HCT116 (cell line): Measurements from ENCODE around the gene NRROS. TPM values are rescaled to one million over a fixed set of nuclear protein-coding genes. Genes with fewer than 3 reads are reported as not detected.

Source experiments
- ATAC-seq: fragments of 200-7000 bp; cut with Tn5 transposase; 2 replicates; pipeline ENCODE4 v1.9.1; 2020; ENCODE audit warnings: mild to moderate bottlenecking, moderate library complexity
- BruUV-seq: library from RNA; stranded (reverse); fragments of 400-500 nt; replicated peaks from 2 replicates; lab custom pipeline; 2021; lab: Mats Ljungman, UMichigan
- CTCF ChIA-PET: fragments of 300-600 bp; sonication (Branson Sonifier 250); formaldehyde crosslinking; loops from one replicate; lab custom pipeline; 2021; ENCODE audit warnings: antibody characterized with exemption; lab: Charles Lee
- POLR2A ChIA-PET: fragments of 300-600, 350-600 bp; sonication (Branson Sonifier 250); formaldehyde crosslinking; loops from one replicate; lab custom pipeline; 2021; ENCODE audit warnings: antibody characterized with exemption; lab: Charles Lee
- RAD21 ChIA-PET, 2 experiments: fragments of 300-600 bp; sonication (Branson Sonifier 250); formaldehyde crosslinking; loops; one replicate each; lab custom pipeline; 2023; ENCODE audit warnings: low total read pairs in 2 of 2; ENCODE audit not compliant: uncharacterized antibody in 2 of 2, unreplicated experiment in 2 of 2, low non-redundant PET in 1 of 2; lab: Charles Lee
- DNase-seq: peaks from one replicate; pipeline ENCODE4 v3.0.0-alpha.2; 2010; ENCODE audit warnings: low read depth, low spot score
- H2AFZ ChIP-seq: fragments of 200-600 bp; shearing (Covaris generic), sonication (generic); 2 replicates; pipeline ENCODE4 v1.6.1; 2017; ENCODE audit warnings: low read depth, mixed run types, mixed read lengths, antibody characterized with exemption, low read length; ENCODE audit not compliant: poor library complexity, severe bottlenecking
- H3K27ac ChIP-seq: 2 replicates; pipeline ENCODE4 v1.5.1; 2012; ENCODE audit warnings: low read depth, low read length
- H3K27me3 ChIP-seq: fragments of 200-600 bp; sonication (generic); 2 replicates; pipeline ENCODE4 v1.6.1; 2016; ENCODE audit warnings: mixed run types, low read length, mixed read lengths; ENCODE audit not compliant: insufficient read depth
- H3K36me3 ChIP-seq, 2 experiments: fragments of 200-500 bp in 1 of 2; fragments of 200-600 bp in 1 of 2; sonication (Bioruptor generic) in 1 of 2; sonication (generic) in 1 of 2; 2 replicates each; pipeline versions ENCODE4 v1.5.1 to v1.6.1; 2014 to 2016; ENCODE audit warnings: low read length in 2 of 2, inconsistent platforms in 1 of 2, mixed read lengths in 1 of 2, mixed run types in 1 of 2; ENCODE audit not compliant: insufficient read depth in 2 of 2, control insufficient read depth in 1 of 2
- H3K4me1 ChIP-seq, 2 experiments: fragments of 200-600 bp in 1 of 2; sonication (generic) in 1 of 2; 2 replicates each; pipeline versions ENCODE4 v1.5.1 to v1.6.1; 2012 to 2017; ENCODE audit warnings: low read length in 2 of 2, inconsistent platforms in 1 of 2, mild to moderate bottlenecking in 1 of 2, mixed read lengths in 1 of 2, mixed run types in 1 of 2, moderate library complexity in 1 of 2; ENCODE audit not compliant: insufficient read depth in 2 of 2, control insufficient read depth in 1 of 2
- H3K4me2 ChIP-seq: fragments of 200-600 bp; sonication (generic); 2 replicates; pipeline ENCODE4 v1.6.1; 2017; ENCODE audit warnings: mixed run types, low read length, mixed read lengths
- H3K4me3 ChIP-seq, 2 experiments: fragments of 200-600 bp in 1 of 2; sonication (generic) in 1 of 2; replicated peaks in 1 of 2; 2 replicates each; pipeline ENCODE4 v1.5.1; 2011 to 2016; ENCODE audit warnings: low read length in 2 of 2, control low read depth in 1 of 2, low read depth in 1 of 2, mild to moderate bottlenecking in 1 of 2, mixed read lengths in 1 of 2, mixed run types in 1 of 2
- H3K79me2 ChIP-seq: fragments of 200-600 bp; sonication (generic); 2 replicates; pipeline ENCODE4 v1.6.1; 2017; ENCODE audit warnings: mild to moderate bottlenecking, mixed run types, low read length, moderate library complexity, mixed read lengths; ENCODE audit not compliant: insufficient read depth
- H3K9ac ChIP-seq: fragments of 200-600 bp; sonication (generic); 2 replicates; pipeline ENCODE4 v1.6.1; 2016; ENCODE audit warnings: low read length, mixed read lengths
- H3K9me2 ChIP-seq: fragments of 200-600 bp; sonication (generic), shearing (Covaris generic); 2 replicates; pipeline ENCODE4 v1.6.1; 2017; ENCODE audit warnings: mixed run types, mild to moderate bottlenecking, moderate library complexity; ENCODE audit not compliant: insufficient read depth
- H3K9me3 ChIP-seq, 2 experiments: fragments of 200-500 bp in 1 of 2; fragments of 200-600 bp in 1 of 2; sonication (Bioruptor generic) in 1 of 2; sonication (generic) in 1 of 2; 2 replicates each; pipeline ENCODE4 v1.6.1; 2014 to 2017; ENCODE audit warnings: low read length in 2 of 2, mixed read lengths in 2 of 2, inconsistent platforms in 1 of 2, low read depth in 1 of 2, mild to moderate bottlenecking in 1 of 2, mixed run types in 1 of 2, moderate library complexity in 1 of 2; ENCODE audit not compliant: control insufficient read depth in 1 of 2, insufficient read depth in 1 of 2
- H4K20me1 ChIP-seq: fragments of 200-600 bp; sonication (generic), shearing (Covaris generic); 2 replicates; pipeline ENCODE4 v1.6.1; 2017; ENCODE audit warnings: mixed run types, mild to moderate bottlenecking, moderate library complexity; ENCODE audit not compliant: insufficient read depth
- ATF3 ChIP-seq: IDR thresholded peaks from 2 replicates; pipeline ENCODE4 v1.6.1; 2012
- CBX3 ChIP-seq: IDR thresholded peaks from 2 replicates; pipeline ENCODE4 v1.6.1; 2012; ENCODE audit warnings: low read depth
- CEBPB ChIP-seq: IDR thresholded peaks from 2 replicates; pipeline ENCODE4 v1.6.1; 2012; ENCODE audit warnings: low read depth
- JUND ChIP-seq: IDR thresholded peaks from 2 replicates; pipeline ENCODE4 v1.6.1; 2012
- POLR2A ChIP-seq: IDR thresholded peaks from 2 replicates; pipeline ENCODE4 v1.7.0; 2011; ENCODE audit warnings: borderline replicate concordance; ENCODE audit not compliant: insufficient read depth, insufficient read length; ENCODE audit errors: extremely low read depth
- POLR2AphosphoS5 ChIP-seq: IDR thresholded peaks from 2 replicates; pipeline ENCODE4 v1.6.1; 2011; ENCODE audit warnings: mild to moderate bottlenecking, low read depth, low read length, moderate library complexity
- SP1 ChIP-seq: IDR thresholded peaks from 2 replicates; pipeline ENCODE4 v1.6.1; 2012; ENCODE audit warnings: low read depth
- SRF ChIP-seq: IDR thresholded peaks from 2 replicates; pipeline ENCODE4 v1.6.1; 2012; ENCODE audit warnings: low read depth
- YY1 ChIP-seq: IDR thresholded peaks from 2 replicates; pipeline ENCODE4 v1.6.1; 2011; ENCODE audit warnings: low read length, low read depth, moderate library complexity, mild to moderate bottlenecking; ENCODE audit not compliant: insufficient replicate concordance; ENCODE audit errors: extremely low read depth
- ZFX ChIP-seq: fragments of 450-650 bp; IDR thresholded peaks from 2 replicates; pipeline ENCODE4 v1.6.1; 2017
- intact Hi-C: fragments of 100-400 bp; cut with micrococcal nuclease; formaldehyde crosslinking; loops from 2 replicates; pipeline ENCODE4 v1.10.0; 2022
- total RNA-seq: library from RNA; stranded (reverse); gene quantifications from one replicate; pipeline ENCODE4 v1.2.1, GENCODE V29; 2021; ENCODE audit not compliant: unreplicated experiment
- TF ChIP-seq, protein P1 (sequence below): IDR thresholded peaks from 2 replicates; pipeline ENCODE4 v1.6.1; 2012; ENCODE audit warnings: low read depth
- TF ChIP-seq, protein P2 (sequence below): IDR thresholded peaks from 2 replicates; pipeline ENCODE4 v1.6.1; 2011; ENCODE audit warnings: mild to moderate bottlenecking, low read length, moderate library complexity; ENCODE audit not compliant: insufficient replicate concordance; ENCODE audit errors: extremely low read depth
- TF ChIP-seq, protein P3 (sequence below): IDR thresholded peaks from 2 replicates; pipeline ENCODE4 v1.6.1; 2012

The NRROS gene
- total RNA-seq, 1 experiment from 2014 or later: 0.12 TPM

GRCh38 chr3:196673632-196674031 is 34.1 kb downstream of the NRROS start:
- no peak overlapping the region for H3K4me3 ChIP-seq

More at GRCh38 chr3:196673632-196674031, 34.1 kb downstream of the NRROS start:
- Histone ChIP-seq H3K9me3 (no peaks in the 10 kb centered on the region), H3K79me2 (no peaks in the 10 kb centered on the region), H4K20me1 (no peaks in the 10 kb centered on the region), H3K27ac (no peak overlapping the region), H3K9me2 (no peaks in the 10 kb centered on the region), H2AFZ (no peak overlapping the region), H3K9ac (no peak overlapping the region), H3K36me3 (no peaks in the 10 kb centered on the region), H3K4me1 (no peaks in the 10 kb centered on the region), H3K27me3 (peaks cover 5% of the 10 kb centered on the region; the same call in 1 of the 2 replicates), H3K4me2 (no peak overlapping the region)
- intact Hi-C loops: no loop called here
- RAD21 ChIA-PET: no interaction called here
- TF ChIP-seq POLR2AphosphoS5 (no peak), YY1 (no peak), SP1 (no peak), CBX3 (no peak), SRF (no peak), ATF3 (no peak), ZFX (no peak), CEBPB (no peak), JUND (no peak), POLR2A (no peak)
- TF ChIP-seq, protein P1, sequence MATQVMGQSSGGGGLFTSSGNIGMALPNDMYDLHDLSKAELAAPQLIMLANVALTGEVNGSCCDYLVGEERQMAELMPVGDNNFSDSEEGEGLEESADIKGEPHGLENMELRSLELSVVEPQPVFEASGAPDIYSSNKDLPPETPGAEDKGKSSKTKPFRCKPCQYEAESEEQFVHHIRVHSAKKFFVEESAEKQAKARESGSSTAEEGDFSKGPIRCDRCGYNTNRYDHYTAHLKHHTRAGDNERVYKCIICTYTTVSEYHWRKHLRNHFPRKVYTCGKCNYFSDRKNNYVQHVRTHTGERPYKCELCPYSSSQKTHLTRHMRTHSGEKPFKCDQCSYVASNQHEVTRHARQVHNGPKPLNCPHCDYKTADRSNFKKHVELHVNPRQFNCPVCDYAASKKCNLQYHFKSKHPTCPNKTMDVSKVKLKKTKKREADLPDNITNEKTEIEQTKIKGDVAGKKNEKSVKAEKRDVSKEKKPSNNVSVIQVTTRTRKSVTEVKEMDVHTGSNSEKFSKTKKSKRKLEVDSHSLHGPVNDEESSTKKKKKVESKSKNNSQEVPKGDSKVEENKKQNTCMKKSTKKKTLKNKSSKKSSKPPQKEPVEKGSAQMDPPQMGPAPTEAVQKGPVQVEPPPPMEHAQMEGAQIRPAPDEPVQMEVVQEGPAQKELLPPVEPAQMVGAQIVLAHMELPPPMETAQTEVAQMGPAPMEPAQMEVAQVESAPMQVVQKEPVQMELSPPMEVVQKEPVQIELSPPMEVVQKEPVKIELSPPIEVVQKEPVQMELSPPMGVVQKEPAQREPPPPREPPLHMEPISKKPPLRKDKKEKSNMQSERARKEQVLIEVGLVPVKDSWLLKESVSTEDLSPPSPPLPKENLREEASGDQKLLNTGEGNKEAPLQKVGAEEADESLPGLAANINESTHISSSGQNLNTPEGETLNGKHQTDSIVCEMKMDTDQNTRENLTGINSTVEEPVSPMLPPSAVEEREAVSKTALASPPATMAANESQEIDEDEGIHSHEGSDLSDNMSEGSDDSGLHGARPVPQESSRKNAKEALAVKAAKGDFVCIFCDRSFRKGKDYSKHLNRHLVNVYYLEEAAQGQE: no peak
- TF ChIP-seq, protein P2, sequence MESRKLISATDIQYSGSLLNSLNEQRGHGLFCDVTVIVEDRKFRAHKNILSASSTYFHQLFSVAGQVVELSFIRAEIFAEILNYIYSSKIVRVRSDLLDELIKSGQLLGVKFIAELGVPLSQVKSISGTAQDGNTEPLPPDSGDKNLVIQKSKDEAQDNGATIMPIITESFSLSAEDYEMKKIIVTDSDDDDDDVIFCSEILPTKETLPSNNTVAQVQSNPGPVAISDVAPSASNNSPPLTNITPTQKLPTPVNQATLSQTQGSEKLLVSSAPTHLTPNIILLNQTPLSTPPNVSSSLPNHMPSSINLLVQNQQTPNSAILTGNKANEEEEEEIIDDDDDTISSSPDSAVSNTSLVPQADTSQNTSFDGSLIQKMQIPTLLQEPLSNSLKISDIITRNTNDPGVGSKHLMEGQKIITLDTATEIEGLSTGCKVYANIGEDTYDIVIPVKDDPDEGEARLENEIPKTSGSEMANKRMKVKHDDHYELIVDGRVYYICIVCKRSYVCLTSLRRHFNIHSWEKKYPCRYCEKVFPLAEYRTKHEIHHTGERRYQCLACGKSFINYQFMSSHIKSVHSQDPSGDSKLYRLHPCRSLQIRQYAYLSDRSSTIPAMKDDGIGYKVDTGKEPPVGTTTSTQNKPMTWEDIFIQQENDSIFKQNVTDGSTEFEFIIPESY: no peak
- TF ChIP-seq, protein P3, sequence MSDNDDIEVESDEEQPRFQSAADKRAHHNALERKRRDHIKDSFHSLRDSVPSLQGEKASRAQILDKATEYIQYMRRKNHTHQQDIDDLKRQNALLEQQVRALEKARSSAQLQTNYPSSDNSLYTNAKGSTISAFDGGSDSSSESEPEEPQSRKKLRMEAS: no peak
- POLR2A ChIA-PET: no interaction called here
- no TSS peak for BruUV-seq
- ATAC-seq (no peak), DNase-seq (no peak)
- CTCF ChIA-PET: no interaction called here
